WTC11 (cell line): ENCODE measurements around the gene ESPN. TPM values are rescaled to one million over a fixed set of nuclear protein-coding genes. Genes with fewer than 3 reads are reported as not detected.

Experiments
- ATAC-seq: fragments of 200-7000 bp; cut with Tn5 transposase; 2 replicates; pipeline ENCODE4 v1.10.0; 2021; ENCODE audit warnings: mild to moderate bottlenecking, moderate library complexity
- CTCF ChIA-PET: fragments of 300-600 bp; sonication (Branson Sonifier 250); formaldehyde crosslinking; loops from one replicate; lab custom pipeline; 2021; ENCODE audit warnings: antibody characterized with exemption; lab: Charles Lee
- POLR2A ChIA-PET: fragments of 350-600 bp; sonication (Branson Sonifier 250); formaldehyde crosslinking; loops from one replicate; lab custom pipeline; 2021; ENCODE audit warnings: antibody characterized with exemption; lab: Charles Lee
- DNase-seq: peaks from one replicate; pipeline ENCODE4 v3.0.0; 2021; ENCODE audit warnings: low spot score
- H3K27ac Mint-ChIP-seq: 2 replicates; pipeline ENCODE4 v1.8.0; 2021; ENCODE audit warnings: mixed read lengths
- H3K27me3 Mint-ChIP-seq: 2 replicates; pipeline ENCODE4 v1.8.0; 2021; ENCODE audit warnings: low read depth, mild to moderate bottlenecking, moderate library complexity, mixed read lengths
- H3K36me3 Mint-ChIP-seq: 2 replicates; pipeline ENCODE4 v1.8.0; 2021; ENCODE audit warnings: mixed read lengths
- H3K4me1 Mint-ChIP-seq: 2 replicates; pipeline ENCODE4 v1.8.0; 2022; ENCODE audit warnings: mixed read lengths
- H3K4me3 Mint-ChIP-seq: 2 replicates; pipeline ENCODE4 v1.8.0; 2021; ENCODE audit warnings: mild to moderate bottlenecking, moderate library complexity, mixed read lengths
- H3K9me3 Mint-ChIP-seq: 2 replicates; pipeline ENCODE4 v1.8.0; 2021; ENCODE audit warnings: mixed read lengths
- CTCF ChIP-seq: fragments of 200-600 bp; IDR thresholded peaks from 2 replicates; pipeline ENCODE4 v1.8.0; 2022; ENCODE audit warnings: antibody characterized with exemption
- EMX1 ChIP-seq: fragments of 250-450 bp; sonication (Bioruptor Pico); IDR thresholded peaks from 2 replicates; pipeline ENCODE4 v1.8.0; 2021; ENCODE audit warnings: mild to moderate bottlenecking
- HMGXB4 ChIP-seq: sonication (generic); formaldehyde crosslinking; IDR thresholded peaks from 2 replicates; pipeline ENCODE4 v1.8.1; 2023; ENCODE audit warnings: mild to moderate bottlenecking, moderate library complexity, missing genetic modification reagents
- MAX ChIP-seq: sonication (generic); formaldehyde crosslinking; IDR thresholded peaks from 2 replicates; pipeline ENCODE4 v1.8.0; 2022; ENCODE audit warnings: mild to moderate bottlenecking, missing genetic modification reagents
- NFYB ChIP-seq: sonication (generic); formaldehyde crosslinking; conservative IDR thresholded peaks from 2 replicates; pipeline ENCODE4 v1.8.0; 2022; ENCODE audit warnings: low read depth, missing genetic modification reagents
- PREB ChIP-seq: sonication (generic); formaldehyde crosslinking; IDR thresholded peaks from 2 replicates; pipeline ENCODE4 v1.8.1; 2022; ENCODE audit warnings: mild to moderate bottlenecking, missing genetic modification reagents, moderate library complexity, borderline replicate concordance
- SOX15 ChIP-seq: fragments of 250-450 bp; sonication (Bioruptor Pico); IDR thresholded peaks from 2 replicates; pipeline ENCODE4 v1.9.0; 2021; ENCODE audit warnings: mild to moderate bottlenecking
- ZNF232 ChIP-seq: sonication (generic); formaldehyde crosslinking; IDR thresholded peaks from 2 replicates; pipeline ENCODE4 v1.8.0; 2022; ENCODE audit warnings: mild to moderate bottlenecking, missing genetic modification reagents
- ZNF263 ChIP-seq: sonication (generic); formaldehyde crosslinking; IDR thresholded peaks from 2 replicates; pipeline ENCODE4 v1.8.1; 2022; ENCODE audit warnings: low read depth, mild to moderate bottlenecking, moderate library complexity, missing genetic modification reagents
- ZNF423 ChIP-seq: fragments of 250-450 bp; sonication (Bioruptor Pico); IDR thresholded peaks from 2 replicates; pipeline ENCODE4 v2.1.2; 2022; ENCODE audit warnings: mild to moderate bottlenecking, moderate library complexity
- ZSCAN18 ChIP-seq: fragments of 250-450 bp; sonication (Bioruptor Pico); IDR thresholded peaks from 2 replicates; pipeline ENCODE4 v2.1.2; 2022; ENCODE audit warnings: mild to moderate bottlenecking, moderate library complexity
- total RNA-seq: library from RNA; stranded (reverse); gene quantifications from 3 replicates; pipeline ENCODE4 v1.2.3, GENCODE V29; 2021

The ESPN gene
- total RNA-seq, 1 experiment from 2014 or later = 46.1 TPM

DNA sequence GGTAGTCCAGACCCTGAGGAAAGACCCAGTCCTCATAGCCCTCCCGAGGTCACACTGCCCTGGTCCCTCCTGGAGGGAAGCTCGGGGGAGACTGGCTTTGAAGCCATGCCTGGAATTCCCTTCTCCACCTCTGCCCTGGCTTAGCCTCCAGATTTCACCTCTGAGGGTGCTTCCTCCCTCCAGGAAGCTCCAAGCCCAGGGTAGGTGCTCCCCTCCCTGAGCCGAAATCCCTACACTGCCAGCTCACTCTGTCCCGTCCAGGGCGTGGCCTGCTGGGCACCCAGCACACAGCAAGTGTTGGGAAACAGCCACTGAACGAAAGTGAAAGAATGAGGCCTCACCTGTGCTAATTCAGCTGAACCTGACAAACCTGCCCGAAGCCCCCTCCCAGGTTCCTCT lies 47.4 kb downstream of the ESPN start (continued):
- TF ChIP-seq PREB (CRISPR knock-in tag) = no peak
- TF ChIP-seq NFYB (CRISPR knock-in tag) = no peak
- no peak for TF ChIP-seq ZNF263 (CRISPR knock-in tag)
- TF ChIP-seq MAX (CRISPR knock-in tag) = no peak
- no peak for TF ChIP-seq HMGXB4

DNA sequence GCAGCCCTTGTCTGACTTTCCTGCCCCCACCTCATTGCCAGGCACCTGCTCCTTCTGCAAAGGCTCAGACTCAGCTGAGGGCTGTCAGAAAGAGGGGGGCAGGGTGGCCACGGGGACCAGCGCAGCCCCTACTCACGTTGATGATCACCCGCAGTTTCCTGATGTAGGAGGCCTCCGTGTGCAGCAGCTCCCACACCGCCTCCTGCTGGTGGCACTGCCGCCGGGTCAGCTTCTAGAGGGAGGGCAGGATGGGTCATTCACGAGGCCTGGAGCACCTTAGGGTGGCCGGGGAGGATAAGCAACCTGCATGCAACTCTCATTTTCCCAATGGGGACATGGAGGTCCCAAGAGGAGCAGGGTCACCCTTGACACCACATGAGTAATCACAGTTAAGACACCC lies 47.8 kb downstream of the ESPN start:
- Mint-ChIP-seq H3K9me3 (no peaks in the 10 kb centered on the region), H3K4me3 (peak overlapping the region; percentile 41), H3K27ac (no peak overlapping the region), H3K36me3 (peaks cover 24% of the 10 kb centered on the region), H3K4me1 (peaks cover 34% of the 10 kb centered on the region), H3K27me3 (no peaks in the 10 kb centered on the region)
- DNase-seq = peak; percentile 68
- ChIA-PET CTCF (interaction anchor here (0.6 to 6.3 kb wide), 25 partner anchors 8 to 385 kb away, joined by 3 to 73 read pairs (median 6); no protein-coding TSS in a partner anchor), POLR2A (interaction anchor here (2.0 kb wide), 1 partner anchor 14 kb away, joined by 10 read pairs; no protein-coding TSS in a partner anchor)
- ATAC-seq = no peak
- TF ChIP-seq ZNF423 (CRISPR knock-in tag) = peak; percentile 4; the same call in 1 of the 2 replicates
- no peak for TF ChIP-seq SOX15 (CRISPR knock-in tag)
- TF ChIP-seq HMGXB4 = 0 out of 2 replicates have a peak, but pooled peaks have one; percentile 1
- 0 out of 2 replicates have a peak, but pooled peaks have one; percentile 27 for TF ChIP-seq CTCF

DNA sequence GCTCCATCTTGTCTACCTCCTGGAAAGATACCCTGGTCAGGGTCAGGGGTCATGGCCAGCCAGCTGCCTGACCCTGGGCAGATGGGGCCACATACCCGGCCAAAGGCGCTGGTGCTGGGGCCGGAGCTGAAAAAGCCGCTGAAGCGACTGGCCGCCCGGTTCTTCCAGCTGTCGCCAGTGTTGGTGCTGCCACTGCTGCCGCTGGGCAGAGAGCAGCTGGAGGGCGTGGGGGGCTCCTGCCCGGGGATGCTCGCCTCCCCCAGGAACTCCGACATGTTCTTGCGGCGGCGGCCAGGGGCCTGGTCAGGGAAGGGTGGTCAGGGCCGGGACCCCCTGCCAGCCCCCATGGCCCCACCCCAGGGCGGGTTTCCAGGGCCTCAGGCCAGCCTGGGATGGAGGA lies 48.6 kb downstream of the ESPN start:
- Mint-ChIP-seq H3K27me3 (no peaks in the 10 kb centered on the region), H3K4me3 (no peak overlapping the region), H3K4me1 (peaks cover 34% of the 10 kb centered on the region), H3K9me3 (no peaks in the 10 kb centered on the region), H3K36me3 (peaks cover 22% of the 10 kb centered on the region), H3K27ac (no peak overlapping the region)
- ChIA-PET POLR2A (no interaction called here), CTCF (interaction anchor here (0.6 to 6.3 kb wide), 23 partner anchors 8 to 233 kb away, joined by 3 to 73 read pairs (median 5); partner anchors contain the start of gene HES2)
- TF ChIP-seq ZNF232 (CRISPR knock-in tag) (no peak), ZSCAN18 (CRISPR knock-in tag) (no peak), EMX1 (CRISPR knock-in tag) (no peak)
- peak; percentile 10 for DNase-seq
- ATAC-seq = no peak
